Endothelial cell (in vitro differentiated cells): ENCODE data around the gene SRBD1. TPM values are rescaled to one million over a fixed set of nuclear protein-coding genes. Genes with fewer than 3 reads are reported as not detected.

Source experiments
- DNase-seq: peaks from one replicate; pipeline ENCODE4 v3.0.0; 2021; ENCODE audit warnings: low spot score
- H3K27ac Mint-ChIP-seq: one replicate; pipeline ENCODE4 v1.8.0; 2021; ENCODE audit warnings: mixed read lengths, inconsistent platforms; ENCODE audit not compliant: unreplicated experiment
- H3K27me3 Mint-ChIP-seq: one replicate; pipeline ENCODE4 v1.8.0; 2021; ENCODE audit warnings: mild to moderate bottlenecking, moderate library complexity, mixed read lengths, inconsistent platforms; ENCODE audit not compliant: unreplicated experiment
- H3K36me3 Mint-ChIP-seq: one replicate; pipeline ENCODE4 v1.8.0; 2021; ENCODE audit warnings: mild to moderate bottlenecking, low read depth, mixed read lengths, inconsistent platforms; ENCODE audit not compliant: unreplicated experiment
- H3K4me1 Mint-ChIP-seq: one replicate; pipeline ENCODE4 v1.8.0; 2021; ENCODE audit warnings: mild to moderate bottlenecking, mixed read lengths, inconsistent platforms; ENCODE audit not compliant: unreplicated experiment
- H3K4me3 Mint-ChIP-seq: one replicate; pipeline ENCODE4 v1.8.0; 2021; ENCODE audit warnings: mild to moderate bottlenecking, mixed read lengths, inconsistent platforms; ENCODE audit not compliant: unreplicated experiment
- H3K9me3 Mint-ChIP-seq: one replicate; pipeline ENCODE4 v1.8.0; 2021; ENCODE audit warnings: mixed read lengths, inconsistent platforms; ENCODE audit not compliant: unreplicated experiment
- total RNA-seq: library from RNA; stranded (reverse); fragmentation: NEBNext Ultra II Directional; extraction: Animal tissue kit (Norgen Biotek cat#: 25700); gene quantifications from one replicate; pipeline ENCODE4 v1.2.1, GENCODE V29; 2021; ENCODE audit not compliant: unreplicated experiment
- TF ChIP-seq, protein P1 (sequence below): fragments of 200-600 bp; sonication (generic); IDR thresholded peaks from one replicate; pipeline ENCODE4 v1.5.0; 2021; ENCODE audit warnings: antibody characterized with exemption; ENCODE audit not compliant: unreplicated experiment

SRBD1 gene
- total RNA-seq, 1 donor from 2014 or later: 18.2 TPM

GRCh38 chr2:45343251-45344017, 267.6 kb downstream of the SRBD1 start:
- TF ChIP-seq, protein P1, sequence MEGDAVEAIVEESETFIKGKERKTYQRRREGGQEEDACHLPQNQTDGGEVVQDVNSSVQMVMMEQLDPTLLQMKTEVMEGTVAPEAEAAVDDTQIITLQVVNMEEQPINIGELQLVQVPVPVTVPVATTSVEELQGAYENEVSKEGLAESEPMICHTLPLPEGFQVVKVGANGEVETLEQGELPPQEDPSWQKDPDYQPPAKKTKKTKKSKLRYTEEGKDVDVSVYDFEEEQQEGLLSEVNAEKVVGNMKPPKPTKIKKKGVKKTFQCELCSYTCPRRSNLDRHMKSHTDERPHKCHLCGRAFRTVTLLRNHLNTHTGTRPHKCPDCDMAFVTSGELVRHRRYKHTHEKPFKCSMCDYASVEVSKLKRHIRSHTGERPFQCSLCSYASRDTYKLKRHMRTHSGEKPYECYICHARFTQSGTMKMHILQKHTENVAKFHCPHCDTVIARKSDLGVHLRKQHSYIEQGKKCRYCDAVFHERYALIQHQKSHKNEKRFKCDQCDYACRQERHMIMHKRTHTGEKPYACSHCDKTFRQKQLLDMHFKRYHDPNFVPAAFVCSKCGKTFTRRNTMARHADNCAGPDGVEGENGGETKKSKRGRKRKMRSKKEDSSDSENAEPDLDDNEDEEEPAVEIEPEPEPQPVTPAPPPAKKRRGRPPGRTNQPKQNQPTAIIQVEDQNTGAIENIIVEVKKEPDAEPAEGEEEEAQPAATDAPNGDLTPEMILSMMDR: no peak
- Mint-ChIP-seq H3K9me3 (no peaks in the 10 kb centered on the region), H3K4me3 (no peak overlapping the region), H3K4me1 (peaks cover 4% of the 10 kb centered on the region), H3K27me3 (peaks cover 3% of the 10 kb centered on the region), H3K27ac (no peak overlapping the region), H3K36me3 (no peaks in the 10 kb centered on the region)
- no peak for DNase-seq

DNA sequence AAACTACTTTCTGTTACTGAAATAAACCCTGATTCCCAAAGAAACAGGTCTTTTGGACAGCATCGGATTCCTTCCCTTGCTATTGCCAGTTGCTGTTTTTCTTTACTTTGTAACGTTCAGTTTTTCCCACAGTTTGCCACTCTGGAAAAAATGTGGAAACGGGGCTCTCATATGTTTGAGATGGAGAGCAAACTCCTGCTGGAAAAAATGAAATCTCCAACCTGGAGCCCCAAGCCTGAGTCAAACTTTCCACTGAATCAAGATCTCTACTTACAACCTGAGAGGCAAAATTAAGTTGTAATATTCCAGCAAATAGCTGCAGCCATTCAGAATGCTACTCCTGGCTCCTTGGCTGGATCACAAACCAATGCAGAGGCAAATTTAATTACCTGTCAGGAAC, 270.7 kb downstream of the SRBD1 start:
- TF ChIP-seq, protein P1: no peak
- no peak overlapping the region for H3K27ac Mint-ChIP-seq
- H3K27me3 Mint-ChIP-seq: peaks cover 5% of the 10 kb centered on the region
- H3K36me3 Mint-ChIP-seq: no peaks in the 10 kb centered on the region
- peaks cover 9% of the 10 kb centered on the region for H3K4me1 Mint-ChIP-seq
- H3K4me3 Mint-ChIP-seq: no peak overlapping the region
- DNase-seq: no peak
- no peaks in the 10 kb centered on the region for H3K9me3 Mint-ChIP-seq

- no peak overlapping the region for H3K27ac Mint-ChIP-seq
- H3K36me3 Mint-ChIP-seq: no peaks in the 10 kb centered on the region
- peaks cover 3% of the 10 kb centered on the region for H3K27me3 Mint-ChIP-seq
- H3K9me3 Mint-ChIP-seq: no peaks in the 10 kb centered on the region
- DNase-seq: no peak
- peaks cover 5% of the 10 kb centered on the region for H3K4me1 Mint-ChIP-seq
- H3K4me3 Mint-ChIP-seq: no peak overlapping the region
- TF ChIP-seq, protein P1: no peak
Measured at GRCh38 chr2:45339253-45339652, 271.8 kb downstream of the SRBD1 start.

Other genes starting within 250 kb of the SRBD1 start
- 24.2 TPM for gene PRKCE, start 40.4 kb upstream of the SRBD1 start, total RNA-seq